Astrocyte (in vitro differentiated cells and primary cell): Measurements from ENCODE around the gene CELF2.

ENCODE experiments used
- EZH2 ChIP-seq: IDR thresholded peaks from 2 replicates; pipeline ENCODE4 v1.6.1; 2012; ENCODE audit warnings: mild to moderate bottlenecking, low read length, inconsistent platforms; ENCODE audit not compliant: insufficient read depth
- TF ChIP-seq, protein P1 (sequence below): IDR thresholded peaks from 2 replicates; pipeline ENCODE4 v1.5.1; 2011; ENCODE audit warnings: low read depth, mild to moderate bottlenecking, inconsistent platforms, low read length, moderate library complexity; ENCODE audit not compliant: insufficient read depth

GRCh38 chr10:11292576-11293302 lies 275.1 kb downstream of the CELF2 start:
- TF ChIP-seq EZH2: no peak
- TF ChIP-seq, protein P1, sequence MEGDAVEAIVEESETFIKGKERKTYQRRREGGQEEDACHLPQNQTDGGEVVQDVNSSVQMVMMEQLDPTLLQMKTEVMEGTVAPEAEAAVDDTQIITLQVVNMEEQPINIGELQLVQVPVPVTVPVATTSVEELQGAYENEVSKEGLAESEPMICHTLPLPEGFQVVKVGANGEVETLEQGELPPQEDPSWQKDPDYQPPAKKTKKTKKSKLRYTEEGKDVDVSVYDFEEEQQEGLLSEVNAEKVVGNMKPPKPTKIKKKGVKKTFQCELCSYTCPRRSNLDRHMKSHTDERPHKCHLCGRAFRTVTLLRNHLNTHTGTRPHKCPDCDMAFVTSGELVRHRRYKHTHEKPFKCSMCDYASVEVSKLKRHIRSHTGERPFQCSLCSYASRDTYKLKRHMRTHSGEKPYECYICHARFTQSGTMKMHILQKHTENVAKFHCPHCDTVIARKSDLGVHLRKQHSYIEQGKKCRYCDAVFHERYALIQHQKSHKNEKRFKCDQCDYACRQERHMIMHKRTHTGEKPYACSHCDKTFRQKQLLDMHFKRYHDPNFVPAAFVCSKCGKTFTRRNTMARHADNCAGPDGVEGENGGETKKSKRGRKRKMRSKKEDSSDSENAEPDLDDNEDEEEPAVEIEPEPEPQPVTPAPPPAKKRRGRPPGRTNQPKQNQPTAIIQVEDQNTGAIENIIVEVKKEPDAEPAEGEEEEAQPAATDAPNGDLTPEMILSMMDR: no peak
